Measurements from ENCODE around the gene IPO4.
A peak's percentile ranks its signal among the peaks of the same experiment; 100 is the strongest.

The IPO4 gene

GRCh38 chr14:24195186-24196070 lies 6.8 kb upstream of the IPO4 start, which contains the start of gene TM9SF1:
Gene TM9SF1, minus strand, starts transcription at chr14:24195441. Its CDS starts 422 bp downstream, at chr14:24195019.
- peak; percentile 69 to 79 for DNase-seq (ENCODE audit: low read depth in 2 of 2, low spot score in 1 of 2)

DNA sequence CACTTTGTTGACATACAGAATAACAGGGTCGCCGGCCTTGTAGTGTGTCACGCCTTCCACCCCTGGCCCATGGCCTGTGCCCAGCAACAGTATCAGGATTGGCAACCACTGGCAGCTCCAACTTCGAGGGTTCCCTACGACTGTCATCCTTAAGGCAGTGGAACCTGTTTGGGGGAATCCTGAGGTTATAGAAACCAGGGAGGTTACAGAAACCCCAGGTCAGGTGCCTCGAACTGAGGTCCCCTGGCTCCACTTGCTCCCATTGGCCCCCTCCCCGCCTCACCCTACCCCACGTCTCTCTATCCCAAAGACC lies 6.2 kb upstream of the IPO4 start:
- no peak for DNase-seq (ENCODE audit: low read depth in 2 of 2, low spot score in 1 of 2)

GRCh38 chr14:24194186-24194872 lies 5.7 kb upstream of the IPO4 start:
- no peak for DNase-seq (ENCODE audit: low read depth in 2 of 2, low spot score in 1 of 2)

DNA sequence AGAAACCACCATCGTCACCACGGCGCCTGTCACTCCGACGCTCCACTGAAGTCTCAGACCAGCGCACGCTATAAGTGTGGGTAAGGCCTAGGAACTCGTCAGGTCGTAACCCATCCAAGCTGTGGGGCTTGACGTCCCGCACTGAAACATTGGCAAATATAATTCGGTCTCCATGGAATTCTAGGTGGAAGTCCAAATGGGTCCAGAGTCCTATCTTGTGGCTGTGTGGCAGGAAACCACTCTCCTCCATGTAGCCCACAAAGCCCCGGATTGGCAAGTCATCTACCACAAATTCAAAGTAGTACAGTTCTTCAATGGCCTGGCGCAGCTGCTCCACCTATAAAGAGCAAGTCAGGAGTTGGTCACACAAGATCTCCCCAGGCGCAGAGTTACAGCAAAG lies 4.3 kb upstream of the IPO4 start:
- DNase-seq (ENCODE audit: low read depth in 2 of 2, low spot score in 1 of 2), result no peak

GRCh38 chr14:24190416-24190815 lies 1.8 kb upstream of the IPO4 start:
- no peak for DNase-seq (ENCODE audit: low read depth in 2 of 2, low spot score in 1 of 2)

DNA sequence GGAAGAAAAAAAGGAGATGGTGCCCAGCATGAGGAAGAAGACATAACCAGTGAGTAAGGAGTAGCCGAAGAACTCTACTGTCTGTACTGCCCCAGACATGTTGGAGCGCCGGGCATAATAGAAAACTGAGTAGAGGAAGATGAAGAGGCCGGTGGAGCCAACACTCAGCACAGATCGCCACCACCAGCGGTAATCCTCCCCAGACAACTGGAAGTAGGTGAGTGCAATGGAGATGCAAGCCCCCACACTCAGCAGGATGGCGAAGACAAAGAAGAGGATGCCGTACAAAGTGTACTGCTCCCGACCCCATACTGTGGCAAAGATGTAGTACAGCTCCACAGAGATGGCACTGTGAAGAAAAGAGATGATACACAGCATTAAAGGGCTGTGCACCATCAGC lies 844 bp upstream of the IPO4 start:
- no peak for DNase-seq (ENCODE audit: low read depth in 2 of 2, low spot score in 1 of 2)

- DNase-seq (ENCODE audit: low read depth in 2 of 2, low spot score in 1 of 2), result no peak
Observed at GRCh38 chr14:24189059-24189375, 401 bp upstream of the IPO4 start.

DNA sequence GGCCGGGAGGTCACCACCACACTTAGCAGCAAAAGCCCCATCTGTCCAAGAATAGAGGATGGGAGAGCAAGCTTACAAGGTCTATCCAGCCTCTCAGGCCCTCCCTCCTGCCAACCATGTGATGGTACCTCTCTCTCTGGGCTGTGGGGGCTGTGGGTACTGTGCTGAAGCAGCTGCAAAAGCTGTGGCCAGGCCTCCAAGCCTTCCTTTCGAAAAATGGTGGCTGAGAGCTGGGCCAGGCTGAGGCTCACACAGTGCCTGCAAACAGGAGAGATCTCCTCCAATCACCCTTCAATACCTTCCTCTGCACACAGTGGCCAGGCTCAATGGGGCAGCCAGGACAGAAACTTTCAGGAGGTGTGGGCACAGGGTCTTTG lies 1.1 kb downstream of the IPO4 start:
- no peak for DNase-seq (ENCODE audit: low read depth in 2 of 2, low spot score in 1 of 2)

- DNase-seq (ENCODE audit: low read depth in 2 of 2, low spot score in 1 of 2), result no peak
Observed at GRCh38 chr14:24186831-24187538, 1.6 kb downstream of the IPO4 start.

DNA sequence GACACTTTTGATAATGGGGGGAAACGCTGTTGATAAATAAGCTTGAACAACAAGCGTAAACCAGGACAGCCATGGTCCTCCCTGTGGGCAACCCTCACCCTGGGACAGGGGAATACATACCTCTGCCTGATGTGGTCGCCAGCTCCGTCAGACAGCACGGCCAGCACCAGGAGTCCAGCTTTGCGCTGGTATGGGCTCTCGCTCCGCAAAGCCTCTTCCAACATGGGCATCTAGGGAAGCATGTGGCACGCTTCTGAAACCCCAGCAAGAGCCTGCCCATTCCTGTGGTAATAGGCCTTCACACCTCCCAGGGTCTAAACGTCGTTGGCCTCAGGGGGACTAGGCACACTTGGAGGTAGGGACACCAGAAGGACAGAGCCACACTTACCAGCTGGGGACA lies 2.9 kb downstream of the IPO4 start:
- no peak for DNase-seq (ENCODE audit: low read depth in 2 of 2, low spot score in 1 of 2)

- no peak for DNase-seq (ENCODE audit: low read depth in 2 of 2, low spot score in 1 of 2)
Observed at GRCh38 chr14:24185026-24185425, 3.6 kb downstream of the IPO4 start.

- DNase-seq (ENCODE audit: low read depth in 2 of 2, low spot score in 1 of 2), result no peak
Observed at GRCh38 chr14:24184104-24184970, 4.3 kb downstream of the IPO4 start.

DNA sequence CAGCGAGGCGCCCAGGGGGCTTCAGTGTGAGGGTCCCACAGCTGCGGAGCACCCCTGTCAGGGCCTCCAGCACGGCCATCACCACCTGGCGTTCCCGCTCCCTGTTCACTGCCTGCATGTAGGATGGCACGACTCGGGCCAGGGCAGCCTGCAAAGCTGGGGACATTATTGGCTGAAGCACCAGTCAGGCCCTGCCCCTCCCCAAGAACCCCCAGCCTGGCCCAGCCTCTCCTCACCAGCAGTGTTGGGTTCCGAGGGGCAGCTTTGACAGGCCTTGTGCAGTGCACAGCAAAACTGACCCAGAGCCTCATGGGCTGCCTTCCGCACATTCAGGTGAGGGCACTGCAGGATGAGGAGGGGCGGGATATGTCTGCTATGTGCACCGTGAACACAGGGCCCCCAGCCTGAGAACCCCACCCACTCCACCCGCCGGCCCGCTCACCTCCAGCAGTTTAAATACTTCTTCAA lies 5.6 kb downstream of the IPO4 start:
- no peak for DNase-seq (ENCODE audit: low read depth in 2 of 2, low spot score in 1 of 2)

GRCh38 chr14:24182110-24182882 lies 6.3 kb downstream of the IPO4 start:
- no peak for DNase-seq (ENCODE audit: low read depth in 2 of 2, low spot score in 1 of 2)

- DNase-seq (ENCODE audit: low read depth in 2 of 2, low spot score in 1 of 2), result no peak
Observed at GRCh38 chr14:24181371-24182077, 7.1 kb downstream of the IPO4 start.

- no peak for DNase-seq (ENCODE audit: low read depth in 2 of 2, low spot score in 1 of 2)
Observed at GRCh38 chr14:24179961-24180796, 8.4 kb downstream of the IPO4 start.

DNA sequence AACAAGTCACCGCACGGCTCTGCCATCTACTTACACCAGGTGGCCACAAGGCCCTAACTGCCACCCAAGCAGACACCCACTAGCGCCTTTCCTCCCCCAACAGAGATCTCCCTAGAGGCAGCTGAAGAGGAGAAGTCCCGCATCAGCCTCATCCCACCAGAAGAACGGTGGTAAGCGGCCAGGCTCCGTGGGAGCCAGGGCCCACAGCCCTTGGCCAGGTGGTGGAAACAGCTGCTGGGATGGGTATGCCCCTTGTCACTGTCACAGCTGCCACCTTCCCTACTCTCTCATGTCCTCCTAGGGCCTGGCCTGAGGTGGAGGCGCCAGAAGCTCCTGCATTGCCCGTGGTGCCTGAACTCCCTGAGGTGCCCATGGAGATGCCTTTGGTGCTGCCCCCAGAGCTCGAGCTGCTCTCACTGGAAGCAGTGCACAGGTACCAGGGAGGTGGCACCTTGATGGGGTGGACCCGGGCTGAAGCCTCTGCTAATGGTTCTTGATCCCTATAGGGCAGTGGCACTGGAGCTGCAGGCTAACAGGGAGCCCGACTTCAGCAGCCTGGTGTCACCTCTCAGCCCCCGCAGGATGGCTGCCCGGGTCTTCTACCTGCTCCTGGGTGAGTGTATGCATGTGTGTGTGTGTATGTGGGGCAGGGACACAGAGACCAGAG lies 9.2 kb downstream of the IPO4 start:
- DNase-seq (ENCODE audit: low read depth in 2 of 2, low spot score in 1 of 2), result no peak
